ENCODE results near the gene ULK4.

GRCh38 chr3:41348401-41348800, 613.5 kb downstream of the ULK4 start:
- TF ChIP-seq MYC (IDR thresholded peaks at IDR 0.05; ENCODE audit: low read depth, low read length) (no peak), MYC (CRISPR knock-in tag; IDR thresholded peaks at IDR 0.05; ENCODE audit: borderline replicate concordance, low read depth) (no peak), MGA (IDR thresholded peaks at IDR 0.05) (no peak), TBL1XR1 (IDR thresholded peaks at IDR 0.05; ENCODE audit: low read length in 2 of 2) (no peak), TAF1 (IDR thresholded peaks at IDR 0.05; ENCODE audit: control insufficient read depth, extremely low read depth, insufficient read depth, low read length, severe bottlenecking) (no peak), KDM5B (IDR thresholded peaks at IDR 0.05; ENCODE audit: insufficient replicate concordance, low read depth, low read length) (no peak), POLR2A (conservative IDR thresholded peaks at IDR 0.05) (no peak), NFIC (IDR thresholded peaks at IDR 0.05) (no peak), TBP (optimal IDR thresholded peaks at IDR 0.05; ENCODE audit: low read depth, low read length) (no peak), SMARCC2 (IDR thresholded peaks at IDR 0.05; ENCODE audit: low read depth) (no peak)

All from K562 (cell line).